Stomach smooth muscle (tissue), 2 donors: ENCODE results near the gene RAD51B.

Experiments used
- H3K27ac ChIP-seq: one replicate; pipeline ENCODE4 v1.7.0; 2013; ENCODE audit warnings: mild to moderate bottlenecking, low read length, inconsistent platforms
- H3K27me3 ChIP-seq, 2 donors: one replicate each; pipeline ENCODE4 v1.7.0; 2013; ENCODE audit warnings: low read length in 2 of 2; ENCODE audit not compliant: insufficient read depth in 2 of 2, control insufficient read depth in 1 of 2
- H3K36me3 ChIP-seq, 2 donors: one replicate each; pipeline ENCODE4 v1.7.0; 2013; ENCODE audit warnings: low read length in 2 of 2; ENCODE audit not compliant: control insufficient read depth in 2 of 2, insufficient read depth in 2 of 2
- H3K4me1 ChIP-seq: one replicate; pipeline ENCODE4 v1.7.0; 2013; ENCODE audit warnings: low read length; ENCODE audit not compliant: control insufficient read depth, insufficient read depth
- H3K4me3 ChIP-seq, 2 donors: one replicate each; pipeline ENCODE4 v1.7.0; 2013; ENCODE audit warnings: low read length in 2 of 2
- H3K9ac ChIP-seq, 2 donors: one replicate each; pipeline ENCODE4 v1.7.0; 2013; ENCODE audit warnings: low read length in 2 of 2, mild to moderate bottlenecking in 1 of 2
- H3K9me3 ChIP-seq, 2 donors: one replicate each; pipeline ENCODE4 v1.7.0; 2013; ENCODE audit warnings: low read length in 2 of 2; ENCODE audit not compliant: control insufficient read depth in 2 of 2
- donor health status: healthy.
- donor health status: Pancreatic carcinoma.

Gene RAD51B

DNA sequence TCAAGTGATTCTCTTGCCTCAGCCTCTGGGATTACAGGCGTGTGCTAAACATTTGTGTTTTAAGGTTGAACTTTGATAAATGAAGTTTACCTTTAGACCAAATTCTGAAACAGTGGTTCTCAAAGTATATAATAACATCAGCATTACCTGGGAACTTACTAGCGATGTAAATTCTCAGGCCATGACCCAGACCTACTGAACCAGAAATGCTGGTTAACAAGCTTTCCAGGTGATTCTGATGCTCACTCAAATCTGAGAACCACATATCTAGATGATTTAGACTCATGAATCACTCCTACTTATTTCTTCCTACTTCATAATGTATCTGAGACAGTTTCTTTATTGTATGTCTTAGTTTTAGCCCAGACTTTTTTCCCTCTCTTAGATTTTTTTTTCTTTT, 43.6 kb downstream of the RAD51B start:
- H3K27me3 ChIP-seq, result no peaks in the 10 kb centered on the region
- no peak overlapping the region for H3K27ac ChIP-seq
- H3K9ac ChIP-seq, result no peak overlapping the region
- H3K4me3 ChIP-seq, result no peak overlapping the region
- H3K36me3 ChIP-seq, result no peaks in the 10 kb centered on the region
- no peaks in the 10 kb centered on the region for H3K4me1 ChIP-seq
- H3K9me3 ChIP-seq, result no peaks in the 10 kb centered on the region

DNA sequence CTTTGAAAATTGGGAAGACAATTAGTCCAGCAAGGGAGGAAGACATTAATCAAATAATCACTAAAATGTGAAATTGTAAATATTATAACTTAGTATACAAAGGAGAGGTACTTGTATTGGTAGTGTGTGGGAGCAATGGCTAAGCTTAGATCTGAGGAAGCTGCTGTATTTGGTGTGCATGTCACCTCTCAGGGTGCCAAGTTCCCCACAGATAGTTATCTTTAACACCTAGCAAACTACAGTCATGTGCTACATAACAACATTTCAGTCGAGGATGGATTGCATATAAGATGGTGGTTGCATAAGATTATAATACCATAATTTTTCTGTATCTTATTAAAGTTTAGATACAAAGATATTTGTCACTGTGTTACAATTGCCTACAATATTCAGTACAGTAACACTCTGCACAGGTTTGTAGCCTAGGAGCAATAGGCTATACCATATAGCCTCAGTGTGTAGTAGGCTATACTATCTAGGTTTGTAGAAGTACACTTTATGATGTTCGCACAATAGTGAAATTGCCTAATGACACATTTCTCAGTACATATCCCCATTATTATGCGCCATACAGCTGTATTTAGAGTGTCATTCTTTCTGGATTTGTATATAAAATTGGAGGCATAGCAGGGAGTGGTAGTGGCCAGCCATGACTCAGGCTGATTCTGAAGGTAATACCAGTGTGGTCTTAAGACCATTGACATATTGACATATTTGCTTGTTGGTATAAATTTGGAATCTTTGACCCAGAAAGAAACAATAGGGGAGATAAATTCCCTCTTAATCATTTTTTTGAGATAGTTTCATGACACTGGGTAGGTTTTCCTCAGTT, 55.8 kb downstream of the RAD51B start:
- H3K4me1 ChIP-seq, result no peaks in the 10 kb centered on the region
- H3K27me3 ChIP-seq, result no peaks in the 10 kb centered on the region

DNA sequence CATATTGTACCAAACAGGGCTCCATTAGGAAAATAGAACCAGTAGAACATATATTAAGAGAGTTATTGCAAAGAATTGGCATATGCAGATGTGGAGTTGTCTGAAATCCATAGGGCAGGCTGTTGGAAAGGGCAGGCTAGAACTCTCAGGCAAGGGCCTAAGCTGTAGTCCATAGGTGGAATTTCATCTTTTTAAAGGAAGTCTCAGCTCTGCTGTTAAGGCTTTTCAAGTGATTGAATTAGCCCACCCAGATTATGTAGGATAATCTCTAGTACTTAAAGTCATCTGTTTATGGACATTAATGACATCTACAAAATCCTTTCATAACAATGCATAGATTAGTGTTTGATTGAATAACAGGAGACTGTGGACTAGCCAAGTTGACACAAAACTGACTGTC, 59.4 kb downstream of the RAD51B start:
- no peak overlapping the region for H3K9ac ChIP-seq
- H3K4me3 ChIP-seq, result no peak overlapping the region
- no peaks in the 10 kb centered on the region for H3K9me3 ChIP-seq
- no peaks in the 10 kb centered on the region for H3K36me3 ChIP-seq
- no peak overlapping the region for H3K27ac ChIP-seq
- H3K27me3 ChIP-seq, result no peaks in the 10 kb centered on the region
- no peaks in the 10 kb centered on the region for H3K4me1 ChIP-seq

More for the DNA sequence above, 55.8 kb downstream of the RAD51B start:
- Histone ChIP-seq H3K9ac (no peak overlapping the region), H3K27ac (no peak overlapping the region), H3K4me3 (no peak overlapping the region), H3K9me3 (no peaks in the 10 kb centered on the region), H3K36me3 (no peaks in the 10 kb centered on the region)

DNA sequence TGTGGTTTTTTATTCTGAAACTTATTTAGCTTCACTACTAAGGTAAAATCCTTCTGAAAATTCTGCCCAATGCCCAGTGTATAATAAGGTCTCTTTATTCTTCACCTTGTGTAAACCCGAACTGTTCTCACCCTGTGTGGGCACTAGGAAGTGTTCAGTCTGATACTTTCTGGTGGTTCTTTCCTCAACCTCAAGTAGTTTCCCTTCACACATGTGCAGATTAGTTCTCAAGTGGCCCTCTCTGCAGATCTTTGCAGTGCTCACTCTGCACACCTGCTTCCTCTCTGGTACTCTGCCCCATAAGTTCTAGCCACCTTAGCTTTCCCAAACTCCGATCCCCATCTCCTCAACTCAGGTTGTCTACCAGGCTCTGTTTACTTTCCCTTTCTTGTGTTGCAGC, 61.6 kb downstream of the RAD51B start:
- Histone ChIP-seq H3K36me3 (no peaks in the 10 kb centered on the region), H3K4me3 (no peak overlapping the region), H3K27ac (no peak overlapping the region), H3K27me3 (no peaks in the 10 kb centered on the region), H3K9me3 (no peaks in the 10 kb centered on the region), H3K4me1 (no peaks in the 10 kb centered on the region), H3K9ac (no peak overlapping the region)

DNA sequence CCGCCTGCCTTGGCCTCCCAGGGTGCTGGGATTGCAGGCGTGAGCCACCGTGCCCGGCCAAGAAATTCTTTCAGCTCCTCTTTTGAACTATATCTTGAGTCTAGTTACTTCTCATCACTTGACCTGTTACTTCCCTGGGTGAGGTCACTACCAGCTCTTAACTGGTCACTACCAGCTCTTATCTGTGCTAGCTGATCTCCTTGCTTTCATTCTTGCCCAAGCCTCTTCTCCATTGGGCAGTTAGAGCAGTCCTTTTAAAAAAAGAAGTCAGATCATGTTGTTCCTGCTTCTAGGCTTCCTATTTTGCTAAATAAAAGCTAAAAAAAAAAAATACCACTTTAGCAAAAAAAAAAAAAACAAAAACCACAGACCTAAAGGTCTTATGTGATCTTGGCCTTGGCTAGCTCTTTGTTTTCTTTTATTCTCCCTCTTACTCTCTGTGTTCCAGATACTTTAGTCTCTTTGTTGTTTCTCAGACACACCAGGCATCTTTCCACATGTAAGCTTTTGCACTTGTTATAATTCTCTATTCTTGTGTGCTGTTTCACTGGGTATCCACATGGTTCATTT, 63.5 kb downstream of the RAD51B start:
- Histone ChIP-seq H3K27ac (no peak overlapping the region), H3K4me1 (no peaks in the 10 kb centered on the region), H3K9ac (no peak overlapping the region), H3K36me3 (no peaks in the 10 kb centered on the region), H3K4me3 (no peak overlapping the region), H3K27me3 (no peaks in the 10 kb centered on the region), H3K9me3 (no peaks in the 10 kb centered on the region)

DNA sequence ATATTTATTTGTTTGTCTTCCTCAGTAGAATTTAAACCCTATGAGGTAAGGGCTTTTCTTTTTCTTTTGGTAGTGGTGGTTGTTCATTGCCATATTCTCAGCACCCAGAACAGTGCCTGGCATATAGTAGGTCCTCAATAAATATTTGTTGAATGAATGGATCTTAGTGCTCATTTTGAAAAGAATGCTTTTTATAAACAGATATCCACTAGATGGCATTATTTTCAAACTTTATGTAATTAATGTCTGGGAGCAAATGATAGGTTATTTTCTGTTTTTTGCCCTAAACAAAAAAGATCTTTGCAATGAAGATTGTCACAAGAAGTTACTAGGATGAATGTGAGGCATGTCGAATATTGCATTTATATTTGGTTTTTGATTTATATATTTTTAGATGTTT, 64.1 kb downstream of the RAD51B start:
- Histone ChIP-seq H3K9ac (no peak overlapping the region), H3K36me3 (no peaks in the 10 kb centered on the region), H3K27me3 (no peaks in the 10 kb centered on the region), H3K4me1 (no peaks in the 10 kb centered on the region), H3K9me3 (no peaks in the 10 kb centered on the region), H3K4me3 (no peak overlapping the region), H3K27ac (no peak overlapping the region)

DNA sequence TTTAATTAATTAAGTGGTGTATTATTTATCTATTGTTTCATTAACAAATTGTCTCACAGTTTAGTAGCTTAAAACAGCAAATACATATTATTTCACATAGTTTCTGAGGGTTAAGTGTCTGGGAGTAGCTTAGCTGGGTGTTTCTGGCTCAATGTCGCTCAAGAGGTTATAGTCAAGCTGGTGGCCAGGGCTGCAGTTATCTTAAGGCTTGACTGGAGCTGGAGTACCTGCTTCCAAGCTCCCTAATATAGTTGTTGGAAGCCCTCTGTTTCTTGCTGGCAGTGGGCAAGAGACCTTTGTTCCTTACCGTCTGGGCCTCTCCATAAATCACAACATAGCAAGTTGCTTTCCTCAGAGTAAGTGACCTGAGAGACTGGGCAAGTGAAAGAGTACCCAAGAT, 66.6 kb downstream of the RAD51B start:
- H3K27me3 ChIP-seq, result no peaks in the 10 kb centered on the region
- H3K27ac ChIP-seq, result no peak overlapping the region
- no peaks in the 10 kb centered on the region for H3K4me1 ChIP-seq
- H3K4me3 ChIP-seq, result no peak overlapping the region
- H3K9me3 ChIP-seq, result no peaks in the 10 kb centered on the region
- H3K36me3 ChIP-seq, result no peaks in the 10 kb centered on the region
- no peak overlapping the region for H3K9ac ChIP-seq

DNA sequence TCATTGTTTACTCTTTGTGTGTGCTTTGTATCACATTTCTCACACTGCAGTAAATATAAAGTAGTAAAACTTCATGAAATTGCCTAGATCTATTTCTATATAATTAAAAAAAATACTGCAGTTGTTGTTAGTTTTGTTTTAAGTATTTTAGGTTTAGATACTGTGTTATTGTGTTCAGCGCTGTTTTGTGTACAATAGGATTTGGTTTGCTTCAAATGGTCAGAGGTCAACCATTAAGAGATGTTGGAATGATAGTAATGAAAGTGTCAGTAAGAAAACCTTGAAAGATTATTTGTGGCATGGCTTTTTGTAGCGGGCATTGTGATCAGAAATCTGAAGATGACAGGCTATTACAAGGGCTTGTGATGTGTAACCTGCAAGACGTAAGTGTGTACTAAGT, 67.9 kb downstream of the RAD51B start:
- H3K9ac ChIP-seq, result no peak overlapping the region
- H3K9me3 ChIP-seq, result no peaks in the 10 kb centered on the region
- no peaks in the 10 kb centered on the region for H3K4me1 ChIP-seq
- H3K27me3 ChIP-seq, result no peaks in the 10 kb centered on the region
- no peak overlapping the region for H3K27ac ChIP-seq
- H3K4me3 ChIP-seq, result no peak overlapping the region
- H3K36me3 ChIP-seq, result no peaks in the 10 kb centered on the region

DNA sequence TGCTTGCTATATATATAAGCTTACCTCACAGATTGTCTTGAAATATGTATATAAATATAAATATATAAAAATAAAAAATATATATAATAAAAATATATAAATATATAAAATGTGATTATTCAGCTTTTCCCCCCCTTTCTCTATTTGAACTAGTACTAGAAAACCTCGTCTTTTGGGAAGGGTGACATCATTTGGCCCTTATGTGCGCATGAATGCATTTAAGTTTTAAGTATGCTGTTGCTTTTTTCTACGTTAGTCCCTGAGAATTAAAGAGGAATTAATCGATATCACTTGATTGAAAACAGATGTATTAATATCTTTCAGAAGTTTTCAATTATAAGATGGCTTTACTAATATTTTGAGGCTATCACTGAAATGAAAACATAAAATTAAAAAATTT, 69.9 kb downstream of the RAD51B start:
- Histone ChIP-seq H3K9ac (no peak overlapping the region), H3K36me3 (no peaks in the 10 kb centered on the region), H3K4me1 (no peaks in the 10 kb centered on the region), H3K27ac (no peak overlapping the region), H3K4me3 (no peak overlapping the region), H3K27me3 (no peaks in the 10 kb centered on the region), H3K9me3 (no peaks in the 10 kb centered on the region)

DNA sequence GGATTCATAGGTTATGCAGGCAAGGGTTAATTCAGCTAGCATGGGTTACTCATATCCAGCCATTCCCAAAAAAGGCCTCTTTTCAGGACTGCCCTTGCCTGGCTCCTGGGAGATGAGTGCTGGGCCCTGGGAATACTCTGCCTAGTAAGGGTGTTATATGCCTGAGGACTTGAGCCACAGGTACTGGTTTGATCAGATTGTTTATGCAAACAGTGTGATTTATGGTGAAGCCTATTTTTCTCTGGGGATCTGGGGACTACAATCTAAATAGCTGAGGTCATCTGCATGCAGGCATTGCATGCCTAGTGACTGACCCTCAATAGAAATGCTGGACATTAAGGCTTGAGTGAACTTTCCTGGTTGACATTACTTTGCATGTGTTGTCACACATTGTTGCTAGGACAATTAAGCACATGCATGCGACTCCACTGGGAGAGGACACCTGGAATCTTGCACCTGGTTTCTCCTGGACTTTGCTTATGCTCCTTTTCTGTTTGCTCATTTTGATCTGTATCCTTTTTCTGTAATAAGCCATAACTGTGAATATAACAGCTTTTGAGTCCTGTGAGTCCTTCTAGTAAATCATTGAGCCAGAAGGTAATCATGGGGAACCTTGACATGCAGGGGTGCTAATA, 73.0 kb downstream of the RAD51B start:
- Histone ChIP-seq H3K9ac (no peak overlapping the region), H3K9me3 (no peaks in the 10 kb centered on the region), H3K4me3 (no peak overlapping the region), H3K27ac (no peak overlapping the region), H3K4me1 (no peaks in the 10 kb centered on the region), H3K36me3 (no peaks in the 10 kb centered on the region), H3K27me3 (no peaks in the 10 kb centered on the region)

DNA sequence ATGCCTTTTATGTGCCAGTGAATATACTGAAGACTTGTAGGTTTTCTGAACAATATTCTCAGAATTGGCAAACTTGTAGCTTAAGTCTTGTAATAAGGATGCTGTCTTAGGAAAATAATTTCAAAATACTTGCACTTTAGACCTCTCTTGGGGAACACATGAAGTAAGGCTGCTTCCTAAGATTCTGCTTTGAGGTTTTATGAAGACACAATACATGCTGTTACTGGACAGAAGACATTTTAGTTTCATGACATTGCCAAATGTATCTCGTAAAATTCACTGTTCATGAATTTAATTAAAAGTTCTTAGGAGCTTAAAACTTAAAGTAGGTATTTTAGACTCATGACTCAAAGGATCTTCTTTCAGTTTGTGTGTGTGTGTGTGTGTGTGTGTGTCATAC, 80.7 kb downstream of the RAD51B start:
- H3K36me3 ChIP-seq, result no peaks in the 10 kb centered on the region
- peaks cover 0 to 4% of the 10 kb centered on the region in 2 donors for H3K9me3 ChIP-seq
- H3K27me3 ChIP-seq, result no peaks in the 10 kb centered on the region
- H3K27ac ChIP-seq, result no peak overlapping the region
- no peak overlapping the region for H3K9ac ChIP-seq
- H3K4me3 ChIP-seq, result no peak overlapping the region
- no peaks in the 10 kb centered on the region for H3K4me1 ChIP-seq
